Right lobe of liver (tissue), 4 donors: ENCODE measurements around the gene LPAR2.

ENCODE experiments used
- POLR2A ChIP-seq: fragments of 450-650 bp; IDR thresholded peaks from one replicate; pipeline ENCODE4 v1.6.1; 2017; ENCODE audit warnings: antibody characterized with exemption, mild to moderate bottlenecking
- TF ChIP-seq, protein P1 (sequence below), 4 donors: fragments of 200-600 bp in 3 of 4; fragments of 450-650 bp in 1 of 4; IDR thresholded peaks; one replicate each; pipeline versions ENCODE4 v1.5.1 to v1.8.0; 2016 to 2022; ENCODE audit warnings: antibody characterized with exemption in 4 of 4, mild to moderate bottlenecking in 2 of 4
- donor health status: DM: no; HTN: no; CAD: no.
- donor health status: DM: no; HTN: no; CAD: no.
- donor health status: DM: no; HTN: yes; CAD: no.

DNA sequence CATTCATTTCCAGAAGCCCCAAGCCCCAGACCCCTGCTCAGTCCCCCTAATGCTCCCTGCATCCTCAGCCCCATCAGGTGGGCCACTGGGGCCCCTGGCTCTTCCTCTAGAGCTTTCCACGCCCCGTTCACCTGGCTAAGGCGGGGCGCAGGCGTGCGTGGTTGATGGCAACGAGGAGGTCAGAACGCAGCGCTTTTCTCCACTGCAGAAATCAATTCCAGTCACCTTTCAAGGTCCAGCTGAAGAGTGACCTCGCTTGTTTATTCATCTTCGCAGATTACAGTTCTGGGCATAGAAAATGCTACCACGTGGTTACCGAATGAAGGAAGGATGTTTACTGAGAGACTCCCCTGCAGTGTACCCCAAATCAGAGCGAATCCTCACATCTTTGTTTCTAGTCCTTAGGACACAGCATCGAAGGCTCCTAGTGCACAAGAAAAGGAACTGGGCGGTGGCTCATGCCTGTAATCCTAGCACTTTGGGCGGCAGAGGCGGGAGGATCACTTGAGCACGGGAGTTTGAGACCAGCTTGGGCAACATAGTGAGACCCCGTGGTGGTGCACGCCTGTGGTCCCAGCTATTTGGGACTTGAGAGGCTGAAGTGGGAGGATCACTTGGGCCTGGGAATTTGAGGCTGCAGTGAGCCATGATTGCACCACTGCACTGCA is 8.7 kb downstream of the LPAR2 start:
- TF ChIP-seq, protein P1, sequence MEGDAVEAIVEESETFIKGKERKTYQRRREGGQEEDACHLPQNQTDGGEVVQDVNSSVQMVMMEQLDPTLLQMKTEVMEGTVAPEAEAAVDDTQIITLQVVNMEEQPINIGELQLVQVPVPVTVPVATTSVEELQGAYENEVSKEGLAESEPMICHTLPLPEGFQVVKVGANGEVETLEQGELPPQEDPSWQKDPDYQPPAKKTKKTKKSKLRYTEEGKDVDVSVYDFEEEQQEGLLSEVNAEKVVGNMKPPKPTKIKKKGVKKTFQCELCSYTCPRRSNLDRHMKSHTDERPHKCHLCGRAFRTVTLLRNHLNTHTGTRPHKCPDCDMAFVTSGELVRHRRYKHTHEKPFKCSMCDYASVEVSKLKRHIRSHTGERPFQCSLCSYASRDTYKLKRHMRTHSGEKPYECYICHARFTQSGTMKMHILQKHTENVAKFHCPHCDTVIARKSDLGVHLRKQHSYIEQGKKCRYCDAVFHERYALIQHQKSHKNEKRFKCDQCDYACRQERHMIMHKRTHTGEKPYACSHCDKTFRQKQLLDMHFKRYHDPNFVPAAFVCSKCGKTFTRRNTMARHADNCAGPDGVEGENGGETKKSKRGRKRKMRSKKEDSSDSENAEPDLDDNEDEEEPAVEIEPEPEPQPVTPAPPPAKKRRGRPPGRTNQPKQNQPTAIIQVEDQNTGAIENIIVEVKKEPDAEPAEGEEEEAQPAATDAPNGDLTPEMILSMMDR (IDR thresholded peaks at IDR 0.05), result no peak
- no peak for TF ChIP-seq POLR2A
